Measurements from ENCODE around the gene STARD3. TPM values are rescaled to one million over a fixed set of nuclear protein-coding genes. Genes with fewer than 3 reads are reported as not detected.

STARD3 gene
- total RNA-seq, 6 donors from 2014 or later: 27.5 to 315 (median 84.1) TPM

DNA sequence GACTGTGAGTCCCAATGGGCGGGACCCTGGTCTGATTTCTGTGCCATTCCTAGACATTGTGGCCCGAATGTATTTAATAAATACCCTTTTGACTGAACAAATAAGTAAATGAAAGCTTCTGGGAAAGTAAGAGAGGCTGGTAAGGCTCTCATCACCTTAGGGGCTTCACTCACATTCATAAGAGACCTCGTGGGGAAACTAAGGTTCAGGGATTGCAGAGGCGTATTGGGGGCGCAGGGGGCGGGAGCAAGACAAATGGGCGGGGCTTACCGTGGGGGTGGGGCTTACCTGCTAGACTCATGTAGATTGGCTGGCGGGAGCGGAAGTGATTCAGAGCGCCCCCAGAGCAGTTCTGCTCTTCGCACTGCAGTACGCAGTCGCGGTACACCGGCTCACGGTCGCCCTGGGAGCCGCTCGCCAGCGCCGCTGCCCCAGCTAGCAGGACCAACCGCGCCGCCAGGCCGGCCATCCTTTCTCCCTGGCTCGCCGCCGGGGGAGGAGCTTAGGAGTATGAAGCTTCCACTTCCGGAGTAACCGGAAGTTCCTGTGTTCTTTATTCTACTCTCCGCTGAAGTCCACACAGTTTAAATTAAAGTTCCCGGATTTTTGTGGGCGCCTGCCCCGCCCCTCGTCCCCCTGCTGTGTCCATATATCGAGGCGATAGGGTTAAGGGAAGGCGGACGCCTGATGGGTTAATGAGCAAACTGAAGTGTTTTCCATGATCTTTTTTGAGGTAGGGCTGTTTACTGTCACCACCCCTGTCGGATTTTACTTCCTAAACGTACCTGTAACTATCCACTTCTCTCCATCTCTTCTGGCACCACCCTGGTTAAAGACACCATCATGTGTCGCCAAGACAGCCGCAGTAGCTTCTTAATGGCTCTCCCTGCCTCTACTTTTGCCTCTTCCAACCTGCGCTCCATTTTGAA is 50.9 kb downstream of the STARD3 start, which contains the start of gene PGAP3:
PGAP3 (minus strand) TSS at position 512 of the 929 bp plus-strand sequence; CDS start at position 469, 43 bp downstream.
- no peaks in the 10 kb centered on the region for H3K9me3 ChIP-seq
- peak; percentile 89 to 93 for DNase-seq
- no peaks in the 10 kb centered on the region for H3K27me3 ChIP-seq
- peaks cover 8 to 18% (median 16%) of the 10 kb centered on the region in 4 donors for H3K4me1 ChIP-seq
- peak; percentile 92 to 96 for ATAC-seq (ENCODE audit: low FRiP score in 2 of 2)
- peak within 1 kb of the TSS; percentile 47 to 86 (median 74) for H3K4me3 ChIP-seq
- H3K27ac ChIP-seq: peak within 1 kb of the TSS; percentile 87 to 95 (median 90)
- H3K36me3 ChIP-seq: peaks cover 0 to 18% (median 4%) of the 10 kb centered on the region in 4 donors
- peak in 1 of 6 experiments; percentile 13 for TF ChIP-seq CTCF (IDR thresholded peaks at IDR 0.05)
- peak in 3 of 4 donors; percentile 32 to 66 (median 51) for TF ChIP-seq POLR2A (IDR thresholded peaks at IDR 0.05)
- TF ChIP-seq EP300 (IDR thresholded peaks at IDR 0.05): no peak
- peak; percentile 54 to 64 for TF ChIP-seq POLR2AphosphoS5 (IDR thresholded peaks at IDR 0.05)
- 3 to 4% methylated on average over 33 to 45 of the region's 45 CpGs for WGBS, 2 donors

DNA sequence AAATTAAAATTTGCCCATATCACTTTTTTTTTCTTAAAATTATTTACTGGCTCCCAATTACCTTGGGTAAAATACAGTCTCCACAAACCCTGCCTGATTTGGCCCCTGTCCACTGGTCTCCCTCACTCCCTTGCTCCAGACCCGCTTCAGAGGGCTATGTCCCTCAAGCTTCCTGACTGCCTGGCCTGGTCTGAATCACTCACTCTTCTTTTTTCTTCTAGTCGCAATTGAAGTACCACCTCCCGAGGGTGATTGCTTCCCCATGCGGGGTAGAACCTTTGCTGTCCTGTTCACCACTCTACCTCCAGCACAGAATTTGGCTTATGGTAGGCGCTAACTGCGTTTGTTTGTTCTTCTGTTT is 51.5 kb downstream of the STARD3 start:
- 22 to 23% methylated on average over 6 of the region's 6 CpGs for WGBS, 2 donors
- H3K4me1 ChIP-seq: peaks cover 8 to 18% (median 16%) of the 10 kb centered on the region in 4 donors
- peak overlapping the region; percentile 87 to 95 (median 90) for H3K27ac ChIP-seq
- peak in 1 of 2 donors; percentile 10 for ATAC-seq (ENCODE audit: low FRiP score in 2 of 2)
- TF ChIP-seq POLR2A (IDR thresholded peaks at IDR 0.05): no peak
- TF ChIP-seq POLR2AphosphoS5 (IDR thresholded peaks at IDR 0.05): no peak
- TF ChIP-seq EP300 (IDR thresholded peaks at IDR 0.05): no peak
- no peak for TF ChIP-seq CTCF (IDR thresholded peaks at IDR 0.05)
- no peak for DNase-seq
- peaks cover 0 to 13% (median 3%) of the 10 kb centered on the region in 4 donors for H3K36me3 ChIP-seq
- H3K4me3 ChIP-seq: peak overlapping the region; percentile 47 to 86 (median 74)
- no peaks in the 10 kb centered on the region for H3K9me3 ChIP-seq
- H3K27me3 ChIP-seq: no peaks in the 10 kb centered on the region

GRCh38 chr17:39688945-39689344 is 52.0 kb downstream of the STARD3 start:
- TF ChIP-seq POLR2A (IDR thresholded peaks at IDR 0.05): no peak
- no peak for TF ChIP-seq CTCF (IDR thresholded peaks at IDR 0.05)
- TF ChIP-seq EP300 (IDR thresholded peaks at IDR 0.05): no peak
- TF ChIP-seq POLR2AphosphoS5 (IDR thresholded peaks at IDR 0.05): no peak
- Histone ChIP-seq H3K27me3 (no peaks in the 10 kb centered on the region), H3K27ac (no peak overlapping the region), H3K36me3 (peaks cover 0 to 10% (median 2%) of the 10 kb centered on the region in 4 donors), H3K4me3 (peak overlapping the region in 2 of 4 donors; percentile 81 to 86), H3K9me3 (no peaks in the 10 kb centered on the region), H3K4me1 (peaks cover 8 to 18% (median 16%) of the 10 kb centered on the region in 4 donors)
- WGBS, 2 donors: 39 to 58% methylated on average over 3 of the region's 3 CpGs
- DNase-seq (no peak), ATAC-seq (ENCODE audit: low FRiP score in 2 of 2) (no peak)

- H3K4me1 ChIP-seq: peaks cover 0 to 4% (median 0%) of the 10 kb centered on the region in 4 donors
- DNase-seq (no peak), ATAC-seq (ENCODE audit: low FRiP score in 2 of 2) (no peak)
- WGBS, 2 donors: 83 to 91% methylated on average over 5 of the region's 5 CpGs
- no peaks in the 10 kb centered on the region for H3K9me3 ChIP-seq
- no peak overlapping the region for H3K4me3 ChIP-seq
- H3K27ac ChIP-seq: no peak overlapping the region
- TF ChIP-seq POLR2A (IDR thresholded peaks at IDR 0.05) (no peak), EP300 (IDR thresholded peaks at IDR 0.05) (no peak), CTCF (IDR thresholded peaks at IDR 0.05) (no peak), POLR2AphosphoS5 (IDR thresholded peaks at IDR 0.05) (no peak)
- no peaks in the 10 kb centered on the region for H3K36me3 ChIP-seq
- H3K27me3 ChIP-seq: no peaks in the 10 kb centered on the region
These were observed 57.6 kb downstream of the STARD3 start for GRCh38 chr17:39694593-39694992.

All from upper lobe of left lung (tissue), 6 donors.